Activated gamma-delta T cell (primary cell): ENCODE data around the gene CENPV.

Experiments used
- DNase-seq: peaks from one replicate; lab custom pipeline; 2025; lab: John Stamatoyannopoulos, UW

Gene CENPV

GRCh38 chr17:16361874-16362273 lies 8.6 kb upstream of the CENPV start:
- no peak for DNase-seq

GRCh38 chr17:16358394-16358793 lies 5.1 kb upstream of the CENPV start:
- no peak for DNase-seq

GRCh38 chr17:16354585-16354984 lies 1.3 kb upstream of the CENPV start:
- DNase-seq: no peak

- DNase-seq: peak; percentile 36
Observed at GRCh38 chr17:16352667-16353316, 477 bp downstream of the CENPV start.

- no peak for DNase-seq
Observed at GRCh38 chr17:16352303-16352666, 984 bp downstream of the CENPV start.

- no peak for DNase-seq
Observed at GRCh38 chr17:16351831-16352230, 1.4 kb downstream of the CENPV start.

GRCh38 chr17:16349431-16349830 lies 3.8 kb downstream of the CENPV start:
- no peak for DNase-seq

- no peak for DNase-seq
Observed at GRCh38 chr17:16348586-16348985, 4.7 kb downstream of the CENPV start.

GRCh38 chr17:16346721-16347271 lies 6.5 kb downstream of the CENPV start:
- DNase-seq: no peak

- DNase-seq: no peak
Observed at GRCh38 chr17:16345565-16345964, 7.7 kb downstream of the CENPV start.

GRCh38 chr17:16343569-16343968 lies 9.7 kb downstream of the CENPV start:
- no peak for DNase-seq

GRCh38 chr17:16342979-16343378 lies 10.3 kb downstream of the CENPV start:
- DNase-seq: no peak

- DNase-seq: no peak
Observed at GRCh38 chr17:16339959-16340358, 13.3 kb downstream of the CENPV start.

GRCh38 chr17:16339402-16339801 lies 13.9 kb downstream of the CENPV start:
- DNase-seq: no peak

- no peak for DNase-seq
Observed at GRCh38 chr17:16338391-16338790, 14.9 kb downstream of the CENPV start.

GRCh38 chr17:16329519-16330271 lies 23.6 kb downstream of the CENPV start:
- DNase-seq: no peak

GRCh38 chr17:16328997-16329396 lies 24.3 kb downstream of the CENPV start:
- DNase-seq: no peak

- DNase-seq: no peak
Observed at GRCh38 chr17:16327018-16327417, 26.3 kb downstream of the CENPV start.

GRCh38 chr17:16325964-16326363 lies 27.3 kb downstream of the CENPV start:
- DNase-seq: no peak

- no peak for DNase-seq
Observed at GRCh38 chr17:16322636-16323035, 30.6 kb downstream of the CENPV start.

- DNase-seq: no peak
Observed at GRCh38 chr17:16319969-16320368, 33.3 kb downstream of the CENPV start.

- DNase-seq: no peak
Observed at GRCh38 chr17:16314859-16315258, 38.4 kb downstream of the CENPV start.

GRCh38 chr17:16314189-16314588 lies 39.1 kb downstream of the CENPV start:
- DNase-seq: no peak
